Lower lobe of right lung (tissue), 2 donors: ENCODE measurements around the gene TFF1. TPM values are rescaled to one million over a fixed set of nuclear protein-coding genes. Genes with fewer than 3 reads are reported as not detected.

ENCODE experiments used
- ATAC-seq, 2 donors: fragments of 200-7000 bp; cut with Tn5 transposase; one replicate each; pipeline ENCODE4 v1.9.1; 2020 to 2022; ENCODE audit warnings: mild to moderate bottlenecking in 2 of 2, moderate library complexity in 2 of 2
- DNase-seq: peaks from one replicate; pipeline ENCODE4 v3.0.0-alpha.2; 2020
- H3K27ac ChIP-seq: fragments of 200-600 bp; one replicate; pipeline ENCODE4 v1.8.0; 2022
- H3K27me3 ChIP-seq: fragments of 200-600 bp; one replicate; pipeline ENCODE4 v1.8.0; 2022; ENCODE audit warnings: low read depth
- H3K36me3 ChIP-seq: fragments of 200-600 bp; one replicate; pipeline ENCODE4 v1.8.0; 2022; ENCODE audit warnings: mild to moderate bottlenecking
- H3K4me1 ChIP-seq: fragments of 200-600 bp; one replicate; pipeline ENCODE4 v1.8.0; 2022
- H3K4me3 ChIP-seq: fragments of 200-600 bp; one replicate; pipeline ENCODE4 v1.8.0; 2022; ENCODE audit warnings: mild to moderate bottlenecking
- H3K9me3 ChIP-seq: fragments of 200-600 bp; one replicate; pipeline ENCODE4 v1.8.0; 2022
- CTCF ChIP-seq: fragments of 200-600 bp; IDR thresholded peaks from one replicate; pipeline ENCODE4 v1.8.0; 2022; ENCODE audit warnings: antibody characterized with exemption, mild to moderate bottlenecking
- intact Hi-C: fragments of 100-400 bp; cut with DNase I; formaldehyde crosslinking; loops from one replicate; pipeline ENCODE4 v1.11.0; 2022
- total RNA-seq: library from RNA; stranded (reverse); fragmentation: NEBNext Ultra II Directional; extraction: Animal tissue kit (Norgen Biotek cat#: 25700); gene quantifications from one replicate; pipeline ENCODE4 v1.2.1, GENCODE V29; 2021
- donor health status: DM: no; HTN: yes; CAD: no; lungs with severe emphysema.

The TFF1 gene
- total RNA-seq, 1 donor from 2014 or later = not detected

- Histone ChIP-seq H3K4me1 (no peaks in the 10 kb centered on the region), H3K9me3 (no peaks in the 10 kb centered on the region), H3K36me3 (no peaks in the 10 kb centered on the region), H3K27ac (no peak overlapping the region), H3K4me3 (no peak overlapping the region), H3K27me3 (no peaks in the 10 kb centered on the region)
- ATAC-seq (peak in 1 of 2 donors; percentile 33), DNase-seq (peak; percentile 50)
- TF ChIP-seq CTCF = no peak
- intact Hi-C loops = no loop called here
Measured at GRCh38 chr21:42376338-42376982, 10.1 kb upstream of the TFF1 start.

- no peak overlapping the region for H3K27ac ChIP-seq
- no peaks in the 10 kb centered on the region for H3K9me3 ChIP-seq
- intact Hi-C loops = no loop called here
- DNase-seq (no peak), ATAC-seq (no peak)
- H3K36me3 ChIP-seq = no peaks in the 10 kb centered on the region
- no peaks in the 10 kb centered on the region for H3K4me1 ChIP-seq
- TF ChIP-seq CTCF = no peak
- no peaks in the 10 kb centered on the region for H3K27me3 ChIP-seq
- H3K4me3 ChIP-seq = no peak overlapping the region
Measured at GRCh38 chr21:42375966-42376337, 9.6 kb upstream of the TFF1 start.

- Histone ChIP-seq H3K36me3 (no peaks in the 10 kb centered on the region), H3K27me3 (no peaks in the 10 kb centered on the region), H3K4me3 (no peak overlapping the region), H3K27ac (no peak overlapping the region), H3K9me3 (no peaks in the 10 kb centered on the region), H3K4me1 (no peaks in the 10 kb centered on the region)
- intact Hi-C loops = no loop called here
- no peak for TF ChIP-seq CTCF
- DNase-seq (peak; percentile 28), ATAC-seq (no peak)
Measured at GRCh38 chr21:42375506-42375905, 9.2 kb upstream of the TFF1 start.

GRCh38 chr21:42374864-42375499 is 8.6 kb upstream of the TFF1 start:
- Histone ChIP-seq H3K9me3 (no peaks in the 10 kb centered on the region), H3K36me3 (no peaks in the 10 kb centered on the region), H3K4me3 (no peak overlapping the region), H3K27me3 (no peaks in the 10 kb centered on the region), H3K4me1 (no peaks in the 10 kb centered on the region), H3K27ac (no peak overlapping the region)
- ATAC-seq (no peak), DNase-seq (peak; percentile 32)
- intact Hi-C loops = no loop called here
- no peak for TF ChIP-seq CTCF

- intact Hi-C loops = no loop called here
Measured at GRCh38 chr21:42374457-42374856, 8.1 kb upstream of the TFF1 start.

More at GRCh38 chr21:42374457-42374856, 8.1 kb upstream of the TFF1 start:
- H3K36me3 ChIP-seq = no peaks in the 10 kb centered on the region
- DNase-seq (no peak), ATAC-seq (no peak)
- no peak for TF ChIP-seq CTCF
- H3K27me3 ChIP-seq = no peaks in the 10 kb centered on the region
- no peaks in the 10 kb centered on the region for H3K4me1 ChIP-seq
- no peak overlapping the region for H3K4me3 ChIP-seq
- no peaks in the 10 kb centered on the region for H3K9me3 ChIP-seq
- no peak overlapping the region for H3K27ac ChIP-seq
